CD14-positive monocyte (primary cell): ENCODE measurements around the gene CAPN14. TPM values are rescaled to one million over a fixed set of nuclear protein-coding genes. Genes with fewer than 3 reads are reported as not detected.

Experiments used
- DNase-seq, 3 donors: peaks; one replicate each; pipeline ENCODE4 v3.0.0-alpha.2; 2011 to 2022
- H2AFZ ChIP-seq: 2 replicates; pipeline ENCODE4 v1.6.0; 2012; ENCODE audit warnings: mild to moderate bottlenecking, low read depth, low read length, inconsistent platforms; ENCODE audit not compliant: insufficient read depth, poor library complexity, severe bottlenecking
- H3K27ac ChIP-seq, 2 donors: 1 replicate in 1 of 2; 2 replicates in 1 of 2; pipeline ENCODE4 v1.5.1; 2012 to 2013; ENCODE audit warnings: low read length in 2 of 2, control low read depth in 1 of 2, inconsistent platforms in 1 of 2, low read depth in 1 of 2, mild to moderate bottlenecking in 1 of 2
- H3K27me3 ChIP-seq, 2 donors: one replicate each; pipeline versions ENCODE4 v1.6.0 to v1.6.1; 2011 to 2013; ENCODE audit warnings: low read length in 2 of 2; ENCODE audit not compliant: control insufficient read depth in 2 of 2, insufficient read depth in 2 of 2
- H3K36me3 ChIP-seq, 2 donors: replicated peaks in 1 of 2; 1 replicate in 1 of 2; 2 replicates in 1 of 2; pipeline versions ENCODE4 v1.5.1 to v1.6.1; 2012 to 2013; ENCODE audit warnings: low read length in 2 of 2, control low read depth in 1 of 2, inconsistent platforms in 1 of 2, mild to moderate bottlenecking in 1 of 2; ENCODE audit not compliant: insufficient read depth in 2 of 2, control insufficient read depth in 1 of 2
- H3K4me1 ChIP-seq, 2 donors: 1 replicate in 1 of 2; 2 replicates in 1 of 2; pipeline versions ENCODE4 v1.5.1 to v1.6.1; 2012 to 2013; ENCODE audit warnings: low read length in 2 of 2, control low read depth in 1 of 2, inconsistent platforms in 1 of 2, mild to moderate bottlenecking in 1 of 2, moderate library complexity in 1 of 2; ENCODE audit not compliant: insufficient read depth in 2 of 2, control insufficient read depth in 1 of 2
- H3K4me2 ChIP-seq: replicated peaks from 2 replicates; pipeline ENCODE3; 2012; ENCODE audit warnings: low read length, moderate library complexity, mild to moderate bottlenecking; ENCODE audit not compliant: poor library complexity, severe bottlenecking; ENCODE audit errors: extremely low read depth
- H3K4me3 ChIP-seq, 3 experiments: fragments of 200-600 bp in 1 of 3; sonication (generic) in 1 of 3; replicated peaks in 1 of 3; 1 replicate in 2 of 3; 2 replicates in 1 of 3; pipeline ENCODE4 v1.5.1; 2011 to 2013; ENCODE audit warnings: low read length in 3 of 3, mild to moderate bottlenecking in 3 of 3, control low read depth in 2 of 3, low read depth in 2 of 3, inconsistent platforms in 1 of 3, moderate library complexity in 1 of 3
- H3K79me2 ChIP-seq: 2 replicates; pipeline ENCODE4 v1.6.0; 2012; ENCODE audit warnings: mild to moderate bottlenecking, control low read depth, inconsistent platforms, low read length, moderate library complexity; ENCODE audit not compliant: insufficient read depth
- H3K9ac ChIP-seq: 2 replicates; pipeline ENCODE4 v1.6.0; 2017; ENCODE audit warnings: low read length, mild to moderate bottlenecking; ENCODE audit not compliant: insufficient read depth, poor library complexity, severe bottlenecking
- H3K9me3 ChIP-seq, 2 donors: replicated peaks in 1 of 2; 1 replicate in 1 of 2; 2 replicates in 1 of 2; pipeline versions ENCODE4 v1.5.1 to v1.6.1; 2012 to 2013; ENCODE audit warnings: low read length in 2 of 2, control low read depth in 1 of 2; ENCODE audit not compliant: control insufficient read depth in 1 of 2, insufficient read depth in 1 of 2
- H4K20me1 ChIP-seq: 2 replicates; pipeline ENCODE4 v1.6.0; 2012; ENCODE audit warnings: mild to moderate bottlenecking, low read length, control low read depth, moderate library complexity; ENCODE audit not compliant: insufficient read depth
- H3K27ac Mint-ChIP-seq, 7 donors: one replicate each; pipeline ENCODE4 v1.8.0; 2020; ENCODE audit warnings: mild to moderate bottlenecking in 7 of 7, mixed read lengths in 7 of 7, moderate library complexity in 6 of 7, inconsistent platforms in 2 of 7
- H3K27me3 Mint-ChIP-seq, 3 donors: one replicate each; pipeline ENCODE4 v1.8.0; 2021 to 2022; ENCODE audit warnings: low read depth in 3 of 3, mild to moderate bottlenecking in 3 of 3, mixed read lengths in 3 of 3, moderate library complexity in 3 of 3, inconsistent platforms in 1 of 3
- H3K36me3 Mint-ChIP-seq, 2 donors: one replicate each; pipeline ENCODE4 v1.8.0; 2020; ENCODE audit warnings: mixed read lengths in 2 of 2, inconsistent platforms in 1 of 2, mild to moderate bottlenecking in 1 of 2
- H3K4me1 Mint-ChIP-seq: one replicate; pipeline ENCODE4 v1.8.0; 2020; ENCODE audit warnings: mild to moderate bottlenecking, mixed read lengths
- H3K4me3 Mint-ChIP-seq, 2 donors: one replicate each; pipeline ENCODE4 v1.8.0; 2020; ENCODE audit warnings: mild to moderate bottlenecking in 2 of 2, mixed read lengths in 2 of 2, moderate library complexity in 1 of 2
- H3K9me3 Mint-ChIP-seq, 7 donors: one replicate each; pipeline ENCODE4 v1.8.0; 2020 to 2022; ENCODE audit warnings: mixed read lengths in 7 of 7, mild to moderate bottlenecking in 6 of 7, moderate library complexity in 6 of 7, inconsistent platforms in 2 of 7
- WGBS: methylation state at CpG from one replicate; pipeline ENCODE4 v1.1.5; 2013; ENCODE audit warnings: missing lambda C conversion rate; ENCODE audit not compliant: insufficient coverage; 5-methylcytosine and 5-hydroxymethylcytosine counted together
- intact Hi-C, 2 donors: fragments of 100-400 bp; cut with micrococcal nuclease; formaldehyde crosslinking; loops; one replicate each; pipeline versions ENCODE4 v1.15.0 to v1.15.1; 2023
- polyA plus RNA-seq, 3 donors: library from polyadenylated mRNA; depleted of rRNA in 1 of 3; unstranded in 2 of 3; stranded (reverse) in 1 of 3; fragments of 300-500 nt in 2 of 3; fragments of >200 nt in 1 of 3; fragmentation: Illumina TruSeq in 2 of 3; gene quantifications; 1 replicate in 2 of 3; 2 replicates in 1 of 3; pipeline ENCODE4 v1.2.3, GENCODE V29; 2012 to 2021
- TF ChIP-seq, protein P1 (sequence below): fragments of 200-600 bp; IDR thresholded peaks from one replicate; pipeline ENCODE4 v1.8.0; 2022; ENCODE audit warnings: antibody characterized with exemption, mild to moderate bottlenecking

CAPN14 gene
- polyA plus RNA-seq, 3 donors, result not detected

DNA sequence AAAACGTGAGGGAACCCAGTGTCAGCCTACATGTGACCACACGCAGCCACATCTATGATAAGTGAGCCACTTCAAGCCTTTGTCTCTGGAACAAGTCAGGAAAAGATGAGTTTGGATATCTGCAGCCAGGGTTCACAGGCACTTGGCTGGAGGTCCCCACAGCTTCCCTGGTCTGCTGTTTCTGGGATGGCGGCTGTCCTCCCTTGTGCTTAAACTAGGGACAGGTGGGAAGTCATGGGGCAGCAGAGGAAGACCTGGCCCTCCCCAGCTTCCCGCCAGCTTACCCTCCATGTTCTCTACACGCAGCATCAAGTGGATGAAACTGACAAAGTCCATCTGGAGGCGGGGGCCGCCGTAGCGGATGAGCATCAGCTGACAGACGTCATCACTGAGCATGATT is 40.6 kb downstream of the CAPN14 start:
- no peaks in the 10 kb centered on the region for H3K36me3 ChIP-seq
- intact Hi-C loops, result loop anchor here in 1 of 2 donors (10.0 kb wide), 1 partner anchor 462 kb away; no protein-coding TSS in a partner anchor
- H3K4me2 ChIP-seq, result no peak overlapping the region
- H3K9ac ChIP-seq, result no peak overlapping the region
- no peak overlapping the region for H3K4me3 ChIP-seq
- Mint-ChIP-seq H3K27me3 (peaks cover 0 to 6% (median 0%) of the 10 kb centered on the region in 3 donors), H3K9me3 (no peaks in the 10 kb centered on the region), H3K36me3 (no peaks in the 10 kb centered on the region), H3K4me3 (no peak overlapping the region), H3K4me1 (peaks cover 6% of the 10 kb centered on the region), H3K27ac (no peak overlapping the region)
- H3K4me1 ChIP-seq, result no peaks in the 10 kb centered on the region
- H4K20me1 ChIP-seq, result no peaks in the 10 kb centered on the region
- TF ChIP-seq, protein P1, sequence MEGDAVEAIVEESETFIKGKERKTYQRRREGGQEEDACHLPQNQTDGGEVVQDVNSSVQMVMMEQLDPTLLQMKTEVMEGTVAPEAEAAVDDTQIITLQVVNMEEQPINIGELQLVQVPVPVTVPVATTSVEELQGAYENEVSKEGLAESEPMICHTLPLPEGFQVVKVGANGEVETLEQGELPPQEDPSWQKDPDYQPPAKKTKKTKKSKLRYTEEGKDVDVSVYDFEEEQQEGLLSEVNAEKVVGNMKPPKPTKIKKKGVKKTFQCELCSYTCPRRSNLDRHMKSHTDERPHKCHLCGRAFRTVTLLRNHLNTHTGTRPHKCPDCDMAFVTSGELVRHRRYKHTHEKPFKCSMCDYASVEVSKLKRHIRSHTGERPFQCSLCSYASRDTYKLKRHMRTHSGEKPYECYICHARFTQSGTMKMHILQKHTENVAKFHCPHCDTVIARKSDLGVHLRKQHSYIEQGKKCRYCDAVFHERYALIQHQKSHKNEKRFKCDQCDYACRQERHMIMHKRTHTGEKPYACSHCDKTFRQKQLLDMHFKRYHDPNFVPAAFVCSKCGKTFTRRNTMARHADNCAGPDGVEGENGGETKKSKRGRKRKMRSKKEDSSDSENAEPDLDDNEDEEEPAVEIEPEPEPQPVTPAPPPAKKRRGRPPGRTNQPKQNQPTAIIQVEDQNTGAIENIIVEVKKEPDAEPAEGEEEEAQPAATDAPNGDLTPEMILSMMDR, result no peak
- H3K79me2 ChIP-seq, result no peaks in the 10 kb centered on the region
- no peaks in the 10 kb centered on the region for H3K27me3 ChIP-seq
- WGBS, result 82% methylated on average over 8 of the region's 10 CpGs
- no peak for DNase-seq
- H3K27ac ChIP-seq, result no peak overlapping the region
- H2AFZ ChIP-seq, result no peak overlapping the region
- H3K9me3 ChIP-seq, result no peaks in the 10 kb centered on the region

DNA sequence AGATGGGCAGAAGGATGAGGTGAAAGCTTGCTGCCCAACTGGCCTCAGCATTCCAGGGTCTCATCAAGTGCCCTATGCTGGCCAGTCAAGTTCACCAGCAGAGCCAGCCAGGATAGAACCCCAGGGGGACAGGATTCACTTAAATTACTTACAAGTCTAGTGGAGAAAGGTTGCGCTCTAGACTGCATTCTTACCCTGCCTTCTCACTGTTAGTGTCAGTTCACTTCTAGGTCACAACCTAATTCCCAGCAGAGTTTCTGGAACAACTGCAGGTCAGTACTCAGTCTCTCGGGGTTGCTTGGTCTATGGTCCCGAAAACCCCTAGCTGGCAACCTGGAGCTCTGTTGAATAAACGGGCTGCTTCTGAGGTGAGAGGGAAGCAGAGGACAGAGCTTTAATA is 46.2 kb downstream of the CAPN14 start:
- intact Hi-C loops, result loop anchor here (5.0 to 10.0 kb wide), 2 partner anchors 456 to 459 kb away; no protein-coding TSS in a partner anchor
- Mint-ChIP-seq H3K27me3 (no peaks in the 10 kb centered on the region), H3K4me1 (peaks cover 17% of the 10 kb centered on the region), H3K36me3 (no peaks in the 10 kb centered on the region), H3K27ac (peak overlapping the region in 2 of 7 donors; percentile 60 to 72), H3K4me3 (no peak overlapping the region), H3K9me3 (no peaks in the 10 kb centered on the region)
- Histone ChIP-seq H3K9me3 (no peaks in the 10 kb centered on the region), H3K79me2 (no peaks in the 10 kb centered on the region), H3K27me3 (no peaks in the 10 kb centered on the region), H2AFZ (no peak overlapping the region), H3K36me3 (no peaks in the 10 kb centered on the region), H3K4me1 (peaks cover 0 to 5% of the 10 kb centered on the region in 2 donors), H4K20me1 (no peaks in the 10 kb centered on the region), H3K27ac (no peak overlapping the region), H3K4me3 (no peak overlapping the region), H3K9ac (no peak overlapping the region), H3K4me2 (no peak overlapping the region)
- 100% methylated on average over 1 of the region's 4 CpGs for WGBS
- TF ChIP-seq, protein P1, result no peak
- DNase-seq, result no peak
